NCI-H510A (cell line): Measurements from ENCODE around the gene TLCD3B.
"Not testable (repeated sequence)": the region's sequence is repeated elsewhere in the genome, so short reads cannot be mapped to it uniquely, and the experiment has no call there.

Source experiments
- DNase-seq: peaks from one replicate; lab custom pipeline; 2025; lab: John Stamatoyannopoulos, UW

The TLCD3B gene

GRCh38 chr16:30060836-30061554, 29.9 kb upstream of the TLCD3B start:
- no peak for DNase-seq

DNA sequence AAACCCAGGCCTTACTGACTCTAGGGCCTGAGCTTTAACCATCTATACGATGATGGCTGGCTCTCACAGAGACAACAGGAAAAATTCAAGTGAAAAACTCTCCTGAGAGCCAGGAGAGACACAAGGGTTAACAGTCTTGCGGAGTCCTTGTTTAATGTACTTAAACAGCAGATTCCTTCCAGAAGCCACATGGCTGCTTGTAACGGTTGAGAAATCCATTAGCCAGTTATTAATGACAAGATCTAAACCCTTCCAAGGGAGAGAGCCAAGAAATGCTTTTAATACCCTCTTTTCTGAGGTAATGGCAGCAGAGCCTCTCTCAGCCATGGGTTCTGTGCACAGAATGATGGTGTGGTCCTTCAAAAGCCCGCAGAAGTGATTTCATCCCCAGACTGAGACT, 29.3 kb upstream of the TLCD3B start:
- DNase-seq, result no peak

DNA sequence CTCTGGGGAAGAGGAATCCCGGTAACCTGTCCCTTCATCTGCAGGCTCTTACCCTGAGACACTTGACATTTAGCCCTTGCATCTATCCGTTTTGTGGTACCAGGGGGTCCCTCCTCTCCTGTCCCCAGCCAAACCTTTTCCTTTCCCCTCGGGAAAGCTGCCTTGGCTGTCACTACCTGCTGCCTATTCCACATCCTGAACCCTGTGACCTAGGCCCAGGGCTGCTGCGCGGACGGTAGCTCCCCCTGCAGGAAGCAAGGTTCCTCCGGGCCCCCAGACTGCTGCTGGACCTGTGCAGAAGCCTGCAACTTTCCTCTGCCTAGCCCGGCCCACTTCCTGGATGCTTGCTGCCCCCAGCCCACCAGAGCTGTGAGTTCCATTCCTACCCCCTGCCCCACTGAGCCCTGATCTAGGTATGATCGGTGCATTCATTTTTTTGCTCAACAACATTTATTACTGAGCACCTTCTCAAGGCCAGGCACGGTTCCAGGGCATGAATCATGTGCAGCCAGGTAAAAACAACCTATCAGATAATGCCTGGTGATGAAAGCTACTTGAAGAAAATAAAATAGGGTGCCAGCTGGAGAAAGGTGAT, 24.0 kb upstream of the TLCD3B start:
- DNase-seq, result no peak

GRCh38 chr16:30054451-30054850, 23.4 kb upstream of the TLCD3B start:
- no peak for DNase-seq

DNA sequence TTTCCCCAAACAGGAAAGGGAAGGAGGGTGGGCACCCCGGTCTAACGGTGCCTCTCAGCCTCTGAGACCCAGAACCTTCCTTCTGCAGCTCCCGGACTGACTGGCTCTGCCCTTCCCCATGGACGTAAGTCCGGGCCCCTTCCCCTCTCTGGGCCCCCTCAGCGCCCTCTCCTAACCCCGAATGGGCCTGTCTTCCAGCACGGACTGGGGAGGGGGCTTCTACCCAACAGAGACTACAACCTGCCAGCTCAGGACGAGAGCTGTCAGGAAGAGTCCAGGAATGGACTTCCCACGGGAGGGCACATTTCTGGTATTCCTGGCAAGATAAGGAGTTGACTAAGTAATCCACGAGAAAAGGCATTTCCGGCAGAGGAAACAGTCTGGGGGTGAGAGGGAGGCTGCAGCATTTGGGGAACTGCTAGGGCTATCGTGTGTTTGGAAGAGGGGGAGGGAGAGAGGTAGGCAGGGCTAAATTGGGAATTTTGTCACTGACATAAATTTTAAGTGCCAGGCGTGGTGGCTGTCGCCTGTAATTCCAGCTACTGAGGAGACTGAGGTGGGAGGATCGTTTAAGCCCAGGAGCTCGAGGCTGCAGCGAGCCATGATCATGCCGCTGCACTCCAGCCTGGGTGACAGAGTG, 22.4 kb upstream of the TLCD3B start:
- no peak for DNase-seq

DNA sequence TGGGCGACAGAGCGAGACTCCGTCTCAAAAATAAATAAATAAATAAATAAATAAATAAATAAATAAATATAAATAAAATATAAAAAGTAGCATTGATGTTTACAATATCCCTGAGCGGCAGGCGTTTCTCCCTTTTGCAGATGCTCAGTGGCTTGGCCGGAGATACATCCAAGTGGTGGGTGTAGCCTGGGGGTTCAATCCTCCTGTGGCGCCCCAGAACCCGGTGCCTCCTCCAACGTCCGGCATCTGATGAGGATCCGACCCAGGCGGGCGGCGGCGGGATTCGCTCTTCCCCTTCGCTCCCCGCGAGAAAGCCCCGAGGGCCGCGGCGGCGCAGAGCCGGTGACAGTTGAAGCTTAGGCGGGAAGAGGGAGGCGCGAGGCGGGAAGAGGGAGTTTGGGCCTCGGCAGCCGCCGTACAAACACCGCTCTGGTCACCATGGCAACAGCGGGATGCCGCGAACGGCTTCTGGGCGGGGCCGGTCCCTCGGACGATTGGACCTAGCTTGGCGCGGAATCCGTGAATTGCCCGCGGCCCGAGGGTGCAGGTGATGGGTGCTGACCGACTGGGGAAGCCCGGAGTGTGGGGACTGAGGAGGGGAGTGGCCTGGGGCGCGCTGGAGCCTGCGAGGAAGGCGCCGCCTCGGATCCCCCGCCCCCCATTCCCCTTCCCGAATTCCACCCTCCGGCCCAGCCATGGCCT, 21.8 kb upstream of the TLCD3B start:
- peak; percentile 97 for DNase-seq

DNA sequence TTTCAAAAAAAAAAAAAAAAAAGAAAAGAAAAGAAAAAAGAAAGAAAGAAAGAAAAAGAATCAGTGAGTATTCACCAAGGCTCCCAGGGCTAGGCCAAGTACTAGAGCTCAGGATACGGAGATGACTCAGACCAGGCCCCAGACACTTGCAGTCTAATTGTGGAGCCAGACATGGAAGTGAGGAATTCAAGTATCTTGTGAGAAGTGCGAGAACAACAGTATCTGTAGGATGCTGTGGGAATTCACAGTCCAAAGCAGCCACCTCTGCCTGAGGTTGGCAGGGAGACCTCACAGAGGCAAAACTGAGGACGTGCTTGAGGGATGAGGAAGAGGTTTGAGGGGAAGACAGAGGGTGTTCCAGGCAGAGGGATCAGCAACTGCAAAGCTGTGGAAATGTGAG, 20.4 kb upstream of the TLCD3B start:
- no peak for DNase-seq

- no peak for DNase-seq
Measured at GRCh38 chr16:30049871-30050270, 18.8 kb upstream of the TLCD3B start.

GRCh38 chr16:30046588-30046987, 15.5 kb upstream of the TLCD3B start:
- DNase-seq, result no peak

- DNase-seq, result no peak
Measured at GRCh38 chr16:30046178-30046577, 15.1 kb upstream of the TLCD3B start.

DNA sequence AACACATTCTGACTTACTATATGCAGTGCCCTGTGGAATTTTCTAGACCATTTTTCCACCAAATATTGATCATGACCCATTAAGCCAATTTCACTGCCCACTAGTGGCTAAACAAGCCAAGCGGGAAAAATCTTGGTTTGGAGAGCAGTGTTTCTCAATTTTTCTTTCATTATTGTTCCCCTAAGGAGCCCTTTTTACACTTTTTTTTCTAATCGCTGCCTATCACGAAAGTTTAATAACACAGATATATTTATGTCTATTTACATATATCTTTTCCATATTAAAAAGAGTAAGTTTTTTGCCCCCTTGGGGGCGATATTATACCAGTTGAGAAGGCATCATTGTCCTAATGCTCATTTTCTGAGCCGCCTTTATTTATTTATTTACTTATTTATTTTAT, 10.8 kb upstream of the TLCD3B start:
- DNase-seq, result no peak

- DNase-seq, result not testable (repeated sequence)
Measured at GRCh38 chr16:30040690-30041089, 9.6 kb upstream of the TLCD3B start.

DNA sequence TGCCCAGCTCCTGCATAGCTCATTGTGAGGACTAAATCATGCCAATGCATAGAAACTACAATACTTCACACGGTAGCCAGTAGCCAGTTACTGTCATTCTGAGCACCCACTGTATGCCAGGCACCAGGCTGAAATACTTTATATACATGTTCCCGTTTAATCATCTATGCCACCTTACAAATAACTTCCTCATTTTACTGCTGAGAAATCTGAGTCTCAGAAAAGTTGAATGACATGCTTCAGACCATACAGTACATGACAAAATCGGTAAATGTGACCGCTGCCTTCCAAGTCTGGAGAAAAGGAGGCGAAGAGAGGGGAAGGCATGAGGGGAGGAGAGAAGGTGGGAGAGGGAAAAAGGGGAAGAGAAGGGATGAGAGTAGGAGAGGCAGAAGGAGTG, 9.2 kb upstream of the TLCD3B start:
- DNase-seq, result no peak

GRCh38 chr16:30033270-30033669, 2.2 kb upstream of the TLCD3B start:
- no peak for DNase-seq

DNA sequence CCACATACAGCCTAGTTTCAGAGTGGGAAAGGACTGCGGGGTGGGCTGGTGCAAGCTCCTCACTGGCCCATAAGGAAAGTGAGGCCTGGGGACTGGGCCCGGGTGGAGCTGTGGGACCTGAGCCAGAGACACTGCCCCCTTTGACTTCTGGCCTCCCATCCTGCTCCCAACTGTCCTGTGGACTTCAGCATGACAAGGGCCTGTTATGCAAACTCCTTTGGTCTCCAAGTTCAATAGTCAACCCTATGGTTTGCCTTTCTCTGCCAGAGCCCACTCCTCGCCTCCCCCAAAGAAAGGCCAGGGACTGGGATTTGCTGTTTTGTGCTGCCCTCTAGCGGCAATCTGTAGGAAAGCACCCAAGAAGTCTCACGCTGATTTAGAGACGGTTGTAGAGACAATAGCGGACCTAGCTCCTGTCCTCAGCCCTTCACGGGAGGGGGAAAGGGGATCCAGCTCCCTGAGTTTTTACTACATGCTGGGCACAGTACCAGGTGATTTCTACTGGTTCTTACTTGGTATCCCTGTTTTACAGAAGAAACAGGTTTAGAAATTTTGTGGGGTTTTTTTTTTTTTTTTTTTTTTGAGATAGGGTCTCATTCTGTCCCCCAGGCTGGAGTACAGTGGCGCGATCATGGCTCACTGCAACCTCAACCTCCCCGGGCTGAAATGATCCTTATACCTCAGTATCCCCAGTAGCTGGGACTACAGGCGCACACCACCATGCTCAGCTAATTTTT, 1.2 kb upstream of the TLCD3B start:
- peak; percentile 50 for DNase-seq

DNA sequence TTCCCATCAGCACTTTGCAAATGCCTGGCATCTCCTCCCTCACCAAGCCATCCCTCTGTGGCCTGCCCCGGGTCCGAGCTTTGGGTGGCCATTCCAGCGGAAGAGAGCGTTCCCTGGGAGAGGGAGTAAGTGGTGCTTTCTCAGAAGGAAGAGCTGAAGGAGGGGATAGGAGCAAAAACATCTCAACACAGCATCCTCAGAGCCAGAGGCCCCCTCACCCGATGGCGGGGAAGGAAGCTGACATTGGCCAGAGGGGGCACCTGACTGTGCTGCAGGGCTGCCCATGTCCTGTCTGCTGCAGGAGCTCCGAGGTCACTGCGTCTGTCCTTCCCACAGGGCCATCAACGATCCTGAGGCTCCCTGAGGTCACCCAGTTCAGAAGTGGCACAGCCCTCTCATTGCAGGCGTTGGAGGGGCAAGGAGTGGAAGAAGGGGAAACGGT, 427 bp upstream of the TLCD3B start:
- no peak for DNase-seq

GRCh38 chr16:30030011-30030685, 923 bp downstream of the TLCD3B start:
- DNase-seq, result no peak

GRCh38 chr16:30028438-30029076, 2.5 kb downstream of the TLCD3B start:
- DNase-seq, result no peak

GRCh38 chr16:30027588-30028437, 3.3 kb downstream of the TLCD3B start:
- DNase-seq, result no peak

DNA sequence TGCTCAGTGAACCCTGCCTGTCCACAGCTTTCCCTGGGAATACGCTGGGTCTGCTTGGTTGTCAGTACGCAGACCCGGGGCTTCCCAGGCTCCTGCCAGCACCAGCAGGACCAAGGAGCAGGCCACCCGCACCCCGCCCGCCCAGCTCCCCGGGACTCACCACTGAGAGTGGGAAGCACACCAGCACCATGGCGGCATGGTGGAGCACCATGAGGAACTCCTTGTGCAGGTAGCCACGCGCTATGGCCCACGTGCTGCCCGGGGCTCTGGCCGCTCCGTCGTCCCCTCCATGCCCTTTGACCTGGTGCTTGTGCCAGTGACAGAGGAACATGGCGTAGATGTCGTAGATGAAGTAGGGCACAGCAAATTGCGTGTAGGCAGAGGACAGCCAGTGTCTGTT, 4.6 kb downstream of the TLCD3B start:
- DNase-seq, result no peak
